IMR-90 (cell line): Measurements from ENCODE around the gene SLC40A1. TPM values are rescaled to one million over a fixed set of nuclear protein-coding genes. Genes with fewer than 3 reads are reported as not detected.

Experiments used
- ATAC-seq: fragments of 200-7000 bp; cut with Tn5 transposase; 2 replicates; pipeline ENCODE4 v1.9.1; 2020; ENCODE audit warnings: low read depth, mild to moderate bottlenecking, moderate library complexity
- BruUV-seq: library from RNA; stranded (reverse); fragments of 400-500 nt; replicated peaks from 2 replicates; lab custom pipeline; 2021; lab: Mats Ljungman, UMichigan
- CTCF ChIA-PET: fragments of 300-600 bp; formaldehyde crosslinking; extraction: SDS; loops from one replicate; lab custom pipeline; 2021; ENCODE audit warnings: antibody characterized with exemption; lab: Yijun Ruan, JAX
- POLR2A ChIA-PET: fragments of 300-600 bp; sonication (Branson Sonifier 250); formaldehyde crosslinking; loops from one replicate; lab custom pipeline; 2022; ENCODE audit warnings: antibody characterized with exemption; ENCODE audit not compliant: unreplicated experiment; lab: Charles Lee
- DNase-seq: peaks from one replicate; pipeline ENCODE4 v3.0.0; 2013
- H2AFZ ChIP-seq: replicated peaks from 2 replicates; pipeline ENCODE3; 2013; ENCODE audit warnings: low read length, mild to moderate bottlenecking; ENCODE audit not compliant: poor library complexity
- H2AK5ac ChIP-seq: 2 replicates; pipeline ENCODE4 v1.6.1; 2013; ENCODE audit warnings: low read depth, low read length, inconsistent platforms
- H2AK9ac ChIP-seq: replicated peaks from 2 replicates; pipeline ENCODE3; 2013; ENCODE audit warnings: mild to moderate bottlenecking, low read depth, low read length, moderate library complexity; ENCODE audit not compliant: poor library complexity
- H2BK120ac ChIP-seq: 2 replicates; pipeline ENCODE4 v1.6.1; 2013; ENCODE audit warnings: low read depth, low read length, inconsistent platforms
- H2BK15ac ChIP-seq: 3 replicates; pipeline ENCODE4 v1.6.1; 2013; ENCODE audit warnings: low read depth, low read length, inconsistent platforms
- H2BK20ac ChIP-seq: 2 replicates; pipeline ENCODE4 v1.6.1; 2013; ENCODE audit warnings: low read depth, mild to moderate bottlenecking, inconsistent platforms, low read length, moderate library complexity
- H2BK5ac ChIP-seq: 2 replicates; pipeline ENCODE4 v1.6.1; 2013; ENCODE audit warnings: mild to moderate bottlenecking, low read depth, low read length, inconsistent platforms; ENCODE audit not compliant: poor library complexity, severe bottlenecking
- H3K14ac ChIP-seq: replicated peaks from 2 replicates; pipeline ENCODE4 v1.6.1; 2013; ENCODE audit warnings: low read depth, low read length, inconsistent platforms
- H3K18ac ChIP-seq: 2 replicates; pipeline ENCODE4 v1.6.1; 2013; ENCODE audit warnings: low read depth, low read length, control low read depth
- H3K23ac ChIP-seq: 2 replicates; pipeline ENCODE4 v1.6.1; 2013; ENCODE audit warnings: low read depth, low read length, inconsistent platforms
- H3K27ac ChIP-seq: 2 replicates; pipeline ENCODE4 v1.5.1; 2013; ENCODE audit warnings: mild to moderate bottlenecking, control low read depth, low read length; ENCODE audit not compliant: insufficient read depth
- H3K27me3 ChIP-seq: 2 replicates; pipeline ENCODE4 v1.6.1; 2013; ENCODE audit warnings: low read length; ENCODE audit not compliant: control insufficient read depth, insufficient read depth
- H3K36me3 ChIP-seq: 2 replicates; pipeline ENCODE4 v1.6.1; 2013; ENCODE audit warnings: low read length, mixed read lengths; ENCODE audit not compliant: control insufficient read depth, insufficient read depth
- H3K4ac ChIP-seq: 2 replicates; pipeline ENCODE4 v1.6.1; 2013; ENCODE audit warnings: low read depth, low read length, inconsistent platforms
- H3K4me1 ChIP-seq: 2 replicates; pipeline ENCODE4 v1.6.1; 2013; ENCODE audit warnings: low read length, mixed read lengths; ENCODE audit not compliant: control insufficient read depth, insufficient read depth
- H3K4me2 ChIP-seq: 2 replicates; pipeline ENCODE4 v1.6.1; 2013; ENCODE audit warnings: low read depth, mild to moderate bottlenecking, control low read depth, low read length, moderate library complexity
- H3K4me3 ChIP-seq: 2 replicates; pipeline ENCODE4 v1.5.1; 2013; ENCODE audit warnings: low read depth, mild to moderate bottlenecking, control low read depth, low read length, moderate library complexity; ENCODE audit not compliant: insufficient read depth
- H3K56ac ChIP-seq: 2 replicates; pipeline ENCODE4 v1.6.1; 2013; ENCODE audit warnings: low read length, inconsistent platforms; ENCODE audit not compliant: insufficient read depth; ENCODE audit errors: extremely low read depth
- H3K79me1 ChIP-seq, 2 experiments: 2 replicates each; pipeline ENCODE4 v1.6.1; 2013; ENCODE audit warnings: low read length in 2 of 2, inconsistent platforms in 1 of 2, low read depth in 1 of 2
- H3K9ac ChIP-seq: 2 replicates; pipeline ENCODE4 v1.6.1; 2013; ENCODE audit warnings: low read depth, low read length, control low read depth
- H3K9me1 ChIP-seq: 2 replicates; pipeline ENCODE4 v1.6.1; 2013; ENCODE audit warnings: low read length, inconsistent platforms; ENCODE audit not compliant: insufficient read depth
- H3K9me3 ChIP-seq: 2 replicates; pipeline ENCODE4 v1.6.1; 2013; ENCODE audit warnings: low read length; ENCODE audit not compliant: control insufficient read depth, insufficient read depth
- H4K20me1 ChIP-seq: 2 replicates; pipeline ENCODE4 v1.6.1; 2013; ENCODE audit warnings: low read length, inconsistent platforms; ENCODE audit not compliant: insufficient read depth
- H4K5ac ChIP-seq: 2 replicates; pipeline ENCODE4 v1.6.1; 2013; ENCODE audit warnings: mild to moderate bottlenecking, low read depth, low read length, control low read depth
- H4K8ac ChIP-seq, 2 experiments: 2 replicates each; pipeline ENCODE4 v1.6.1; 2013; ENCODE audit warnings: low read depth in 2 of 2, low read length in 2 of 2, control low read depth in 1 of 2, inconsistent platforms in 1 of 2
- H4K91ac ChIP-seq: 2 replicates; pipeline ENCODE4 v1.6.1; 2013; ENCODE audit warnings: low read depth, low read length, inconsistent platforms; ENCODE audit not compliant: insufficient read depth
- BHLHE40 ChIP-seq: fragments of 150-350 bp; IDR thresholded peaks from 2 replicates; pipeline ENCODE4 v1.6.1; 2016; ENCODE audit warnings: mild to moderate bottlenecking, low read depth, low read length
- CEBPB ChIP-seq: IDR thresholded peaks from 2 replicates; pipeline ENCODE4 v1.6.1; 2012; ENCODE audit warnings: low read depth, low read length, improper control_type of control experiment
- CHD1 ChIP-seq: IDR thresholded peaks from 2 replicates; pipeline ENCODE4 v1.6.1; 2012; ENCODE audit warnings: low read depth, low read length, improper control_type of control experiment
- FOS ChIP-seq: fragments of 150-350 bp; IDR thresholded peaks from 2 replicates; pipeline ENCODE4 v1.6.1; 2016; ENCODE audit warnings: low read depth, low read length
- MAFK ChIP-seq: IDR thresholded peaks from 2 replicates; pipeline ENCODE4 v1.6.1; 2012; ENCODE audit warnings: low read depth, low read length, improper control_type of control experiment
- MAZ ChIP-seq: IDR thresholded peaks from 2 replicates; pipeline ENCODE4 v1.6.1; 2012; ENCODE audit warnings: low read depth, mild to moderate bottlenecking, low read length, improper control_type of control experiment, moderate library complexity, borderline replicate concordance
- MXI1 ChIP-seq: IDR thresholded peaks from 2 replicates; pipeline ENCODE4 v1.6.1; 2012; ENCODE audit warnings: low read depth, mild to moderate bottlenecking, low read length, moderate library complexity, borderline replicate concordance
- NFE2L2 ChIP-seq: fragments of 150-350 bp; IDR thresholded peaks from 2 replicates; pipeline ENCODE4 v1.6.1; 2016; ENCODE audit warnings: low read depth, mild to moderate bottlenecking, low read length
- POLR2A ChIP-seq: IDR thresholded peaks from 2 replicates; pipeline ENCODE4 v1.6.1; 2012; ENCODE audit warnings: mild to moderate bottlenecking, low read depth, low read length
- RAD21 ChIP-seq: IDR thresholded peaks from 2 replicates; pipeline ENCODE4 v1.6.1; 2012; ENCODE audit warnings: low read length, improper control_type of control experiment
- RCOR1 ChIP-seq: IDR thresholded peaks from 2 replicates; pipeline ENCODE4 v1.6.1; 2012; ENCODE audit warnings: mild to moderate bottlenecking, low read length, improper control_type of control experiment; ENCODE audit not compliant: insufficient replicate concordance
- RFX5 ChIP-seq: IDR thresholded peaks from 2 replicates; pipeline ENCODE4 v1.8.0; 2012; ENCODE audit warnings: low read depth, mild to moderate bottlenecking, low read length, moderate library complexity
- SMC3 ChIP-seq: fragments of 150-350 bp; IDR thresholded peaks from 2 replicates; pipeline ENCODE4 v1.6.1; 2016; ENCODE audit warnings: low read depth, mild to moderate bottlenecking, antibody characterized with exemption, low read length, moderate library complexity
- WGBS, 2 experiments: methylation state at CpG; one replicate each; pipeline versions ENCODE4 v1.1.5 to v1.1.7; 2013; ENCODE audit warnings: missing lambda C conversion rate in 2 of 2; ENCODE audit not compliant: insufficient read length in 1 of 2; ENCODE audit errors: extremely low coverage in 2 of 2; 5-methylcytosine and 5-hydroxymethylcytosine counted together
- dilution Hi-C: fragments of 300-500 bp; cut with HindIII; formaldehyde crosslinking; loops from one replicate; pipeline ENCODE4 v1.14.3; 2018; ENCODE audit warnings: low sequenced_read_pairs; ENCODE audit not compliant: unreplicated experiment
- in situ Hi-C: fragments of 300-500 bp; cut with MboI; formaldehyde crosslinking; loops from 3 replicates; pipeline ENCODE4 v1.14.3; 2019; ENCODE audit warnings: low sequenced_read_pairs, inconsistent platforms, mixed read lengths
- intact Hi-C: fragments of 100-400 bp; cut with micrococcal nuclease; formaldehyde crosslinking; loops from 2 replicates; pipeline ENCODE4 v1.10.0; 2022
- polyA plus RNA-seq, 3 experiments: library from polyadenylated mRNA; depleted of rRNA; stranded (reverse); fragments of >200 nt; gene quantifications; 2 replicates each; pipeline ENCODE4 v1.2.3, GENCODE V29; 2012; ENCODE audit warnings: low replicate concordance in 1 of 3
- total RNA-seq: library from RNA; depleted of rRNA; stranded (reverse); fragments of >200 nt; gene quantifications from 2 replicates; pipeline ENCODE4 v1.2.3, GENCODE V29; 2012
- TF ChIP-seq, protein P1 (sequence below): fragments of 150-350 bp; IDR thresholded peaks from 2 replicates; pipeline ENCODE4 v1.6.1; 2016; ENCODE audit warnings: low read depth, mild to moderate bottlenecking, low read length, moderate library complexity, borderline replicate concordance
- TF ChIP-seq, protein P2 (sequence below): conservative IDR thresholded peaks from 2 replicates; pipeline ENCODE4 v1.5.1; 2012; ENCODE audit warnings: mild to moderate bottlenecking, low read depth, low read length, improper control_type of control experiment
- TF ChIP-seq, protein P3 (sequence below): fragments of 150-350 bp; IDR thresholded peaks from 2 replicates; pipeline ENCODE4 v1.6.1; 2017; ENCODE audit warnings: mild to moderate bottlenecking, antibody characterized with exemption, low read length, low read depth

SLC40A1 gene
- total and polyA plus RNA-seq, 2 of the 4 experiments (the other 2 are of a cell fraction): 1.5 to 5.0 TPM

DNA sequence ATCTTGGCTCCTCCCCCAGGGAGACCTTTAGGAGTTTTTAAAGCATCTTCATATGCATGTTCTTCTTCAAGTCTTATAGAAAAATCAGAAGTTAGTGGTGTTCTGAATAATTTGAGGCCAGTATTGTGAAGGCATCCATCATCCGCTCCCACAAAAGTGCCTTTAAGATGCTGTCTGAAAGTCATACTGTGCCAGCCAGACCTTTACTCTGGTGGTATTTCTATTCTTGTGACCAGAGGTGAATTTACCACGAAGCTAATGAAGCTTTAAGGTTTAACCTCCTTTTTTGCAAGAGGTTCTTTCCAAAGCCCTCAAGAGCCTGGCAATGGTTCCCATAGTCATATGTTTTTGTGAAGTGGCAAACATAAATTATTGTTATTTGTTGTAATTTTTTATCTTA lies 54.3 kb downstream of the SLC40A1 start:
- intact Hi-C loops: no loop called here
- 100% methylated on average over 1 of the region's 2 CpGs; no CpG with 5 or more reads in 1 of the 2 experiments for WGBS, 2 experiments
- H3K27me3 ChIP-seq: no peaks in the 10 kb centered on the region
- no peaks in the 10 kb centered on the region for H3K79me1 ChIP-seq
- peaks cover 11% of the 10 kb centered on the region for H3K4me1 ChIP-seq
- ChIA-PET CTCF (no interaction called here), POLR2A (no interaction called here)
- no peak overlapping the region for H3K18ac ChIP-seq
- no peaks in the 10 kb centered on the region for H3K36me3 ChIP-seq
- H3K27ac ChIP-seq: no peak overlapping the region
- H4K20me1 ChIP-seq: no peaks in the 10 kb centered on the region
- H3K9me3 ChIP-seq: no peaks in the 10 kb centered on the region
- dilution Hi-C loops: no loop called here
- no peak overlapping the region for H2BK20ac ChIP-seq
- no peak overlapping the region for H3K4me2 ChIP-seq
- no peak overlapping the region for H2AFZ ChIP-seq
- H3K23ac ChIP-seq: no peak overlapping the region
- ATAC-seq (no peak), DNase-seq (no peak)
- no peak overlapping the region for H4K91ac ChIP-seq
- no peak overlapping the region for H3K14ac ChIP-seq
- no peak overlapping the region for H2AK5ac ChIP-seq
- in situ Hi-C loops: no loop called here
- no peak overlapping the region for H4K5ac ChIP-seq
- no peak overlapping the region for H2BK5ac ChIP-seq
- H3K56ac ChIP-seq: no peak overlapping the region
- no TSS peak for BruUV-seq
- H3K9me1 ChIP-seq: 0 out of 2 replicates have a peak, but pooled peaks cover 3% of the 10 kb centered on the region
- TF ChIP-seq, protein P1, sequence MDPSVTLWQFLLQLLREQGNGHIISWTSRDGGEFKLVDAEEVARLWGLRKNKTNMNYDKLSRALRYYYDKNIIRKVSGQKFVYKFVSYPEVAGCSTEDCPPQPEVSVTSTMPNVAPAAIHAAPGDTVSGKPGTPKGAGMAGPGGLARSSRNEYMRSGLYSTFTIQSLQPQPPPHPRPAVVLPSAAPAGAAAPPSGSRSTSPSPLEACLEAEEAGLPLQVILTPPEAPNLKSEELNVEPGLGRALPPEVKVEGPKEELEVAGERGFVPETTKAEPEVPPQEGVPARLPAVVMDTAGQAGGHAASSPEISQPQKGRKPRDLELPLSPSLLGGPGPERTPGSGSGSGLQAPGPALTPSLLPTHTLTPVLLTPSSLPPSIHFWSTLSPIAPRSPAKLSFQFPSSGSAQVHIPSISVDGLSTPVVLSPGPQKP: no peak
- TF ChIP-seq RCOR1: no peak
- no peak for TF ChIP-seq CEBPB
- no peak for TF ChIP-seq BHLHE40
- TF ChIP-seq MAZ: no peak
- no peak for TF ChIP-seq RFX5
- no peak for TF ChIP-seq POLR2A
- TF ChIP-seq FOS: no peak
- no peak for TF ChIP-seq RAD21
- no peak for TF ChIP-seq MXI1
- TF ChIP-seq CHD1: no peak
- TF ChIP-seq, protein P2, sequence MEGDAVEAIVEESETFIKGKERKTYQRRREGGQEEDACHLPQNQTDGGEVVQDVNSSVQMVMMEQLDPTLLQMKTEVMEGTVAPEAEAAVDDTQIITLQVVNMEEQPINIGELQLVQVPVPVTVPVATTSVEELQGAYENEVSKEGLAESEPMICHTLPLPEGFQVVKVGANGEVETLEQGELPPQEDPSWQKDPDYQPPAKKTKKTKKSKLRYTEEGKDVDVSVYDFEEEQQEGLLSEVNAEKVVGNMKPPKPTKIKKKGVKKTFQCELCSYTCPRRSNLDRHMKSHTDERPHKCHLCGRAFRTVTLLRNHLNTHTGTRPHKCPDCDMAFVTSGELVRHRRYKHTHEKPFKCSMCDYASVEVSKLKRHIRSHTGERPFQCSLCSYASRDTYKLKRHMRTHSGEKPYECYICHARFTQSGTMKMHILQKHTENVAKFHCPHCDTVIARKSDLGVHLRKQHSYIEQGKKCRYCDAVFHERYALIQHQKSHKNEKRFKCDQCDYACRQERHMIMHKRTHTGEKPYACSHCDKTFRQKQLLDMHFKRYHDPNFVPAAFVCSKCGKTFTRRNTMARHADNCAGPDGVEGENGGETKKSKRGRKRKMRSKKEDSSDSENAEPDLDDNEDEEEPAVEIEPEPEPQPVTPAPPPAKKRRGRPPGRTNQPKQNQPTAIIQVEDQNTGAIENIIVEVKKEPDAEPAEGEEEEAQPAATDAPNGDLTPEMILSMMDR: no peak
- TF ChIP-seq SMC3: no peak
- TF ChIP-seq NFE2L2: no peak
- TF ChIP-seq, protein P3, sequence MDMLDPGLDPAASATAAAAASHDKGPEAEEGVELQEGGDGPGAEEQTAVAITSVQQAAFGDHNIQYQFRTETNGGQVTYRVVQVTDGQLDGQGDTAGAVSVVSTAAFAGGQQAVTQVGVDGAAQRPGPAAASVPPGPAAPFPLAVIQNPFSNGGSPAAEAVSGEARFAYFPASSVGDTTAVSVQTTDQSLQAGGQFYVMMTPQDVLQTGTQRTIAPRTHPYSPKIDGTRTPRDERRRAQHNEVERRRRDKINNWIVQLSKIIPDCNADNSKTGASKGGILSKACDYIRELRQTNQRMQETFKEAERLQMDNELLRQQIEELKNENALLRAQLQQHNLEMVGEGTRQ: no peak
- no peak for TF ChIP-seq MAFK
- H2AK9ac ChIP-seq: no peak overlapping the region
- no peak overlapping the region for H4K8ac ChIP-seq
- H3K9ac ChIP-seq: no peak overlapping the region
- no peak overlapping the region for H2BK15ac ChIP-seq
- no peak overlapping the region for H3K4me3 ChIP-seq
- no peak overlapping the region for H2BK120ac ChIP-seq
- H3K4ac ChIP-seq: no peak overlapping the region
